Effector CD4-positive, alpha-beta T cell (primary cell): ENCODE measurements around the gene RPS15.

Experiments
- DNase-seq: peaks from one replicate; pipeline ENCODE4 v3.0.0-alpha.2; 2020
- total RNA-seq: gene quantifications from one replicate; lab custom pipeline; 2026; lab: John Stamatoyannopoulos, UW

The RPS15 gene
- total RNA-seq = 368 reads per million, percentile 97 among the genes with 10 or more reads in this experiment

- DNase-seq = peak; percentile 94
Observed at GRCh38 chr19:1438035-1438932, at the start of gene RPS15. TSS of gene RPS15 (plus strand) at chr19:1438396. CDS start at chr19:1438426, 30 bp downstream.

- no peak for DNase-seq
Observed at GRCh38 chr19:1388637-1389026, 49.6 kb upstream of the RPS15 start.

GRCh38 chr19:1389033-1389940 is 48.9 kb upstream of the RPS15 start:
- no peak for DNase-seq

- no peak for DNase-seq
Observed at GRCh38 chr19:1390890-1391423, 47.2 kb upstream of the RPS15 start.

- no peak for DNase-seq
Observed at GRCh38 chr19:1392407-1392806, 45.8 kb upstream of the RPS15 start.

- DNase-seq = no peak
Observed at GRCh38 chr19:1392939-1393530, 45.2 kb upstream of the RPS15 start.

- DNase-seq = no peak
Observed at GRCh38 chr19:1393841-1394240, 44.4 kb upstream of the RPS15 start.

GRCh38 chr19:1394252-1395193 is 43.7 kb upstream of the RPS15 start:
- DNase-seq = no peak

GRCh38 chr19:1395194-1396018 is 42.8 kb upstream of the RPS15 start:
- no peak for DNase-seq

GRCh38 chr19:1396019-1396767 is 42.0 kb upstream of the RPS15 start:
- no peak for DNase-seq

- no peak for DNase-seq
Observed at GRCh38 chr19:1396768-1397679, 41.2 kb upstream of the RPS15 start.

GRCh38 chr19:1397838-1398237 is 40.4 kb upstream of the RPS15 start:
- DNase-seq = no peak

GRCh38 chr19:1399079-1399478 is 39.1 kb upstream of the RPS15 start:
- no peak for DNase-seq

GRCh38 chr19:1399745-1400144 is 38.5 kb upstream of the RPS15 start:
- DNase-seq = no peak

GRCh38 chr19:1400281-1401137 is 37.7 kb upstream of the RPS15 start:
- no peak for DNase-seq

- peak; percentile 27 for DNase-seq
Observed at GRCh38 chr19:1401138-1401888, 36.9 kb upstream of the RPS15 start, which contains the start of gene GAMT. TSS of gene GAMT (minus strand) at chr19:1401542. CDS start at chr19:1401476, 66 bp downstream.

- no peak for DNase-seq
Observed at GRCh38 chr19:1401889-1402217, 36.3 kb upstream of the RPS15 start.
